ENCODE data around the gene FAM184B.

DNA sequence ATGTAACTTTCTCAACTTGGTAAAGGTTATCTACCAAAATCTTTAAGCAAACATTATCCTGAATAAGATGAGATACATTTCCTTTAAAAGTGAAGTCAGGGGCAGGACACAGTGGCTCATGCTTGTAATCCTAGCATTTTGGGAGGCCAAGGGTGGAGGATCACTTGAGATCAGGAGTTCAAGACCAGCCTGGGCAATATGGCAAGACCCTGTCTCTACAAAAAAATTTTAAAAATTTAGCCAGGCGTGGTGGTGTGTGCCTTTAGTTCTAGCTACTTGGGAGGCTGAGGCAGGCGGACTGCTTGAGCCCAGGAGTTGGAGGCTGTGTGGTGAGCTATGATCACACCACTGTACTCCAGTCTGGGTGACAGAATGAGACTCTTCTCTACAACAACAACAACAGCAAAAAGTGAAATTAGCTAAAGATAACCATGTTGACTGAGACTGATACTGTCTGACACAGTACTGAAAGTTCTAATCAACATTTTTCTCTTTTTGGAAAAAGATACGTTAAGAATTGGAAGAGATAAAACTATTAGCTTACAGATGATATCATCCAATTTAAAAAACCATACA lies 24.2 kb upstream of the FAM184B start:
- TF ChIP-seq, protein P1, sequence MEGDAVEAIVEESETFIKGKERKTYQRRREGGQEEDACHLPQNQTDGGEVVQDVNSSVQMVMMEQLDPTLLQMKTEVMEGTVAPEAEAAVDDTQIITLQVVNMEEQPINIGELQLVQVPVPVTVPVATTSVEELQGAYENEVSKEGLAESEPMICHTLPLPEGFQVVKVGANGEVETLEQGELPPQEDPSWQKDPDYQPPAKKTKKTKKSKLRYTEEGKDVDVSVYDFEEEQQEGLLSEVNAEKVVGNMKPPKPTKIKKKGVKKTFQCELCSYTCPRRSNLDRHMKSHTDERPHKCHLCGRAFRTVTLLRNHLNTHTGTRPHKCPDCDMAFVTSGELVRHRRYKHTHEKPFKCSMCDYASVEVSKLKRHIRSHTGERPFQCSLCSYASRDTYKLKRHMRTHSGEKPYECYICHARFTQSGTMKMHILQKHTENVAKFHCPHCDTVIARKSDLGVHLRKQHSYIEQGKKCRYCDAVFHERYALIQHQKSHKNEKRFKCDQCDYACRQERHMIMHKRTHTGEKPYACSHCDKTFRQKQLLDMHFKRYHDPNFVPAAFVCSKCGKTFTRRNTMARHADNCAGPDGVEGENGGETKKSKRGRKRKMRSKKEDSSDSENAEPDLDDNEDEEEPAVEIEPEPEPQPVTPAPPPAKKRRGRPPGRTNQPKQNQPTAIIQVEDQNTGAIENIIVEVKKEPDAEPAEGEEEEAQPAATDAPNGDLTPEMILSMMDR (IDR thresholded peaks at IDR 0.05) = no peak
- no peak for TF ChIP-seq POLR2A (IDR thresholded peaks at IDR 0.05)
